Activated CD8-positive, alpha-beta memory T cell treated with anti-CD3 and anti-CD28 coated beads for 24 hours (primary cell): Measurements from ENCODE around the gene ALDH1B1.

ENCODE experiments used
- DNase-seq: peaks from one replicate; pipeline ENCODE4 v3.0.0-alpha.2; 2020

The ALDH1B1 gene

GRCh38 chr9:38417003-38417945 lies 24.8 kb downstream of the ALDH1B1 start:
- no peak for DNase-seq

GRCh38 chr9:38418366-38418765 lies 25.9 kb downstream of the ALDH1B1 start:
- DNase-seq, result no peak

- no peak for DNase-seq
These were observed 26.7 kb downstream of the ALDH1B1 start for GRCh38 chr9:38419181-38419580.

GRCh38 chr9:38421498-38422211 lies 29.2 kb downstream of the ALDH1B1 start:
- no peak for DNase-seq

GRCh38 chr9:38422555-38423260 lies 30.2 kb downstream of the ALDH1B1 start:
- no peak for DNase-seq

- DNase-seq, result no peak
These were observed 30.9 kb downstream of the ALDH1B1 start for GRCh38 chr9:38423273-38423972.

GRCh38 chr9:38423973-38424843 lies 31.7 kb downstream of the ALDH1B1 start, which contains the start of gene IGFBPL1:
Gene IGFBPL1 (minus strand): TSS chr9:38424454. CDS start chr9:38424424, 30 bp downstream.
- DNase-seq, result no peak

GRCh38 chr9:38424918-38425317 lies 32.4 kb downstream of the ALDH1B1 start:
- DNase-seq, result no peak

- DNase-seq, result no peak
These were observed 35.6 kb downstream of the ALDH1B1 start for GRCh38 chr9:38428062-38428461.

- no peak for DNase-seq
These were observed 38.6 kb downstream of the ALDH1B1 start for GRCh38 chr9:38431116-38431515.

- DNase-seq, result no peak
These were observed 40.5 kb downstream of the ALDH1B1 start for GRCh38 chr9:38432922-38433510.

GRCh38 chr9:38434365-38434764 lies 41.9 kb downstream of the ALDH1B1 start:
- no peak for DNase-seq

GRCh38 chr9:38434853-38435252 lies 42.4 kb downstream of the ALDH1B1 start:
- no peak for DNase-seq

GRCh38 chr9:38435521-38435920 lies 43.0 kb downstream of the ALDH1B1 start:
- DNase-seq, result no peak

- DNase-seq, result no peak
These were observed 44.2 kb downstream of the ALDH1B1 start for GRCh38 chr9:38436708-38437107.

- DNase-seq, result no peak
These were observed 44.8 kb downstream of the ALDH1B1 start for GRCh38 chr9:38437193-38437823.

- DNase-seq, result no peak
These were observed 46.9 kb downstream of the ALDH1B1 start for GRCh38 chr9:38439291-38439915.

- DNase-seq, result no peak
These were observed 47.4 kb downstream of the ALDH1B1 start for GRCh38 chr9:38439916-38440301.

- no peak for DNase-seq
These were observed 48.0 kb downstream of the ALDH1B1 start for GRCh38 chr9:38440516-38440915.
